Stomach (tissue), 9 donors: ENCODE data around the gene ANGPTL4. TPM values are rescaled to one million over a fixed set of nuclear protein-coding genes. Genes with fewer than 3 reads are reported as not detected.
A peak's percentile ranks its signal among the peaks of the same experiment; 100 is the strongest.

ENCODE experiments used
- DNase-seq, 2 donors: peaks; one replicate each; pipeline versions ENCODE4 v3.0.0 to v3.0.0-alpha.2; 2013 to 2019
- H3K27ac ChIP-seq, 5 donors: fragments of 200-600 bp in 4 of 5; sonication (generic) in 4 of 5; one replicate each; pipeline ENCODE4 v1.5.1; 2013 to 2019; ENCODE audit warnings: mild to moderate bottlenecking in 1 of 5, moderate library complexity in 1 of 5
- H3K27me3 ChIP-seq, 3 donors: fragments of 200-600 bp; sonication (generic); one replicate each; pipeline ENCODE4 v1.5.1; 2017 to 2019; ENCODE audit warnings: mixed run types in 1 of 3
- H3K36me3 ChIP-seq, 4 donors: fragments of 200-600 bp; sonication (generic); 1 replicate in 3 of 4; 2 replicates in 1 of 4; pipeline ENCODE4 v1.5.1; 2016 to 2019
- H3K4me1 ChIP-seq, 4 donors: fragments of 200-600 bp; sonication (generic); one replicate each; pipeline ENCODE4 v1.5.1; 2016 to 2019
- H3K4me3 ChIP-seq, 4 donors: fragments of 200-600 bp; sonication (generic) in 3 of 4; one replicate each; pipeline ENCODE4 v1.5.1; 2016 to 2019; ENCODE audit warnings: mild to moderate bottlenecking in 1 of 4
- H3K9me3 ChIP-seq, 4 donors: fragments of 200-600 bp; sonication (generic); one replicate each; pipeline ENCODE4 v1.5.1; 2016 to 2019
- EP300 ChIP-seq: sonication (generic); formaldehyde crosslinking; IDR thresholded peaks from one replicate; pipeline ENCODE4 v1.6.1; 2017; ENCODE audit warnings: antibody characterized with exemption
- POLR2A ChIP-seq, 4 donors: fragments of 450-650 bp; IDR thresholded peaks; one replicate each; pipeline ENCODE4 v1.6.1; 2016; ENCODE audit warnings: antibody characterized with exemption in 4 of 4, control low read depth in 2 of 4, mild to moderate bottlenecking in 1 of 4, moderate library complexity in 1 of 4
- POLR2AphosphoS5 ChIP-seq, 3 donors: sonication (generic); formaldehyde crosslinking; IDR thresholded peaks; one replicate each; pipeline ENCODE4 v1.6.1; 2016; ENCODE audit warnings: antibody characterized with exemption in 3 of 3
- WGBS, 5 donors: extraction: QIAGEN DNeasy Blood & Tissue Kit in 3 of 5; methylation state at CpG; one replicate each; pipeline versions ENCODE4 v1.1.5 to v1.1.7; 2013 to 2018; 5-methylcytosine and 5-hydroxymethylcytosine counted together
- intact Hi-C: fragments of 100-400 bp; cut with DNase I; formaldehyde crosslinking; loops from one replicate; pipeline ENCODE4 v1.15.1; 2023; ENCODE audit warnings: low total_unique reads
- polyA plus RNA-seq, 3 donors: library from polyadenylated mRNA; stranded (reverse); fragments of 200-250 nt; gene quantifications; one replicate each; pipeline ENCODE4 v1.2.3, GENCODE V29; 2013
- total RNA-seq, 5 donors: library from RNA; depleted of rRNA; stranded (reverse); fragments of >200 nt; gene quantifications; one replicate each; pipeline versions ENCODE4 v1.1.0 to v1.2.3, GENCODE V29; 2014 to 2016
- TF ChIP-seq, protein P1 (sequence below), 7 experiments: fragments of 450-650 bp in 4 of 7; fragments of 200-600 bp in 3 of 7; sonication (generic) in 3 of 7; IDR thresholded peaks; one replicate each; pipeline ENCODE4 v1.5.1; 2016 to 2019; ENCODE audit warnings: antibody characterized with exemption in 7 of 7, control low read depth in 2 of 7, mild to moderate bottlenecking in 1 of 7
- donor health status: healthy with polysubstance abuse.
- donor health status: Bipolar disorder and iron deficiency.
- donor health status: healthy.

ANGPTL4 gene
- total and polyA plus RNA-seq, 8 donors = 4.1 to 276 (median 21.4) TPM

DNA sequence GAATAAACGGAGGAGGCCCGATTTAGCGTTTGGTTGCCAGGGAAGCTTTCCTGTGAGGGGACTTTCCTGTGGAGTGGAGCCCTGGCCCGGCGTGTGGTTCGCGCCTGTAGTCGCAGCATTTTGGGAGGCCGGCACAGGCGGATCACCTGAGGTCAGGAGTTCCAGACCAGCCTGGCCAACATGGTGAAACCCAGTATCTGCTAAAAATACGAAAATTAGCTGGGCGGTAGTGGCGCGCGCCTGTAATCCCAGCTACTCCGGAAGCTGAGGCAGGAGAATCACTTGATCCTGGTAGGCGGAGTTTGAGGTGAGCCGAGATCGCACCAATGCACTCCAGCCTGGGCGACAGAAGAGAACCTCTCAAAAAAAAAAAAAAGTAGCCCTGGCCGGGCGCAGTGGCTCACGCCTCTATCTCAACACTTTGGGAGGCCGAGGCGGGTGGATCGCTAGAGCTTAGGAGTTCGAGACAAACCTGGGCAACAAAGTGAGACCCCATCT lies 27.8 kb upstream of the ANGPTL4 start:
- Histone ChIP-seq H3K4me3 (peak overlapping the region in 1 of 4 donors; percentile 41), H3K9me3 (no peaks in the 10 kb centered on the region), H3K4me1 (peaks cover 20 to 39% (median 32%) of the 10 kb centered on the region in 4 donors), H3K27me3 (peaks cover 24 to 90% (median 30%) of the 10 kb centered on the region in 3 donors), H3K36me3 (no peaks in the 10 kb centered on the region), H3K27ac (no peak overlapping the region)
- no peak for DNase-seq
- intact Hi-C loops = no loop called here
- WGBS, 5 donors = 26 to 39% (median 33%) methylated on average over 23 to 27 of the region's 27 CpGs
- no peak for TF ChIP-seq POLR2AphosphoS5 (IDR thresholded peaks at IDR 0.05)
- TF ChIP-seq, protein P1, sequence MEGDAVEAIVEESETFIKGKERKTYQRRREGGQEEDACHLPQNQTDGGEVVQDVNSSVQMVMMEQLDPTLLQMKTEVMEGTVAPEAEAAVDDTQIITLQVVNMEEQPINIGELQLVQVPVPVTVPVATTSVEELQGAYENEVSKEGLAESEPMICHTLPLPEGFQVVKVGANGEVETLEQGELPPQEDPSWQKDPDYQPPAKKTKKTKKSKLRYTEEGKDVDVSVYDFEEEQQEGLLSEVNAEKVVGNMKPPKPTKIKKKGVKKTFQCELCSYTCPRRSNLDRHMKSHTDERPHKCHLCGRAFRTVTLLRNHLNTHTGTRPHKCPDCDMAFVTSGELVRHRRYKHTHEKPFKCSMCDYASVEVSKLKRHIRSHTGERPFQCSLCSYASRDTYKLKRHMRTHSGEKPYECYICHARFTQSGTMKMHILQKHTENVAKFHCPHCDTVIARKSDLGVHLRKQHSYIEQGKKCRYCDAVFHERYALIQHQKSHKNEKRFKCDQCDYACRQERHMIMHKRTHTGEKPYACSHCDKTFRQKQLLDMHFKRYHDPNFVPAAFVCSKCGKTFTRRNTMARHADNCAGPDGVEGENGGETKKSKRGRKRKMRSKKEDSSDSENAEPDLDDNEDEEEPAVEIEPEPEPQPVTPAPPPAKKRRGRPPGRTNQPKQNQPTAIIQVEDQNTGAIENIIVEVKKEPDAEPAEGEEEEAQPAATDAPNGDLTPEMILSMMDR (IDR thresholded peaks at IDR 0.05) = no peak

DNA sequence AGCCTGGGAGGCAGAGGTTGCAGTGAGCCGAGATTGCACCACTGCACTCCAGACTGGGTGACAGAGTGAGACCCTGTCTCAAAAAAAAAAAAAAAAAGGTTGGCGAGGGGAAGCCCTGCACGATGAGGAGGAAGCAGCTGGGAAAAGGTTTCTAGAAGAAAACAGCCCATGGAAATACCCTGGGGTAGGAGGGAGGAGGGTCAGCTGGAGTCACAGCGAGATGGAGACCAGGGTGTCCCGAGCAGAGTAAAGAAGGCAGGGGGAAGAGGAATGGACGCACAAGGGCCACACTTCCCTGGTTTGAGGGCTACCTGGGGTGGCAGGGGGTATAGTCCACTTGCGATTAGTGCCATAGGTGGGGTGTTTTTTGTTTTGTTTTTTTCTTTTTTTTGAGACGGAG lies 27.3 kb upstream of the ANGPTL4 start:
- Histone ChIP-seq H3K27me3 (peaks cover 24 to 90% (median 30%) of the 10 kb centered on the region in 3 donors), H3K4me1 (peaks cover 20 to 39% (median 32%) of the 10 kb centered on the region in 4 donors), H3K4me3 (no peak overlapping the region), H3K27ac (no peak overlapping the region), H3K36me3 (no peaks in the 10 kb centered on the region), H3K9me3 (no peaks in the 10 kb centered on the region)
- 54 to 63% (median 59%) methylated on average over 8 of the region's 8 CpGs for WGBS, 5 donors
- TF ChIP-seq, protein P1 (IDR thresholded peaks at IDR 0.05) = no peak
- TF ChIP-seq POLR2AphosphoS5 (IDR thresholded peaks at IDR 0.05) (no peak), POLR2A (IDR thresholded peaks at IDR 0.05) (no peak), EP300 (no peak)
- DNase-seq = no peak
- intact Hi-C loops = no loop called here

DNA sequence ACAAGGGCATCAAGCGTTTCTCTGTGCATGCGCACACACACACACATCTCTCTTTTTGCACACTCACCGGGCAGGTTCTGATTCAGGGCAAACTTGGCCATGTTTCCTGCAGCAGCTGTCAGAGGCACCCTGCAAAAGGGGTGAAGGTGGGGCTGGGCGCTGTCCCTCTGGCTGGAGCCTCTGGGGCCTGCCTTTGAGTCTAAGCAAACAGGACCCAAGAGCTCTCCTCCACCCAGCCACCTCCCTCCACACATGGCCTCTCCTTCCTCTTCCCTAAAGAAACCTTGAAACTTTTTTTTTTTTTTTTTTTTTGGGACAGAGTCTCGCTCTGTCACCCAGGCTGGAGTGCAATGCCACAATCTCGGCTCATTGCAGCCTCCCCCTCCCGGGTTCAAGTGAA lies 26.2 kb upstream of the ANGPTL4 start:
- 55 to 91% (median 62%) methylated on average over 7 of the region's 7 CpGs for WGBS, 5 donors
- Histone ChIP-seq H3K36me3 (no peaks in the 10 kb centered on the region), H3K4me1 (peaks cover 27 to 41% (median 36%) of the 10 kb centered on the region in 4 donors), H3K27me3 (peaks cover 23 to 92% (median 37%) of the 10 kb centered on the region in 3 donors), H3K9me3 (no peaks in the 10 kb centered on the region), H3K27ac (no peak overlapping the region), H3K4me3 (no peak overlapping the region)
- TF ChIP-seq EP300 (no peak), POLR2A (IDR thresholded peaks at IDR 0.05) (no peak), POLR2AphosphoS5 (IDR thresholded peaks at IDR 0.05) (no peak)
- TF ChIP-seq, protein P1 (IDR thresholded peaks at IDR 0.05) = no peak
- DNase-seq = peak in 1 of 2 donors; percentile 22
- intact Hi-C loops = no loop called here

DNA sequence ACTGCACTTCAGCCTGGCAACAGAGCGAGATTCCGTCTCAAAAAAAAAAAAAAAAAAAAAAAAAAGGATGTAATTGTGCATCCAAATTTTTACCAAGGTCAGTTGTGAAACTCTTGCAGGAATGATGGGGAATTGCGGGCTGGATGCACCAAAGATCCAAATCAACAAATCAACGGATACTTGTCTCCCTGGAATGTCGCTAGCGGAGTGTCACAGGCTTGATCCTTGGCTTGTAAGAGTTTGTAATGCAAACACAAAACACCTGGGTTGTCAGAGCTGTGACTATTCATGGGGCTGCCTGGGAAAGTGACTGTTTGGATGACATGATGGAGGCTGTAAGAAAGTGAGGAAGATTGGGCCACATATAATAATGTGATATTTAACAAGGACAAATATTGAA lies 25.1 kb upstream of the ANGPTL4 start:
- Histone ChIP-seq H3K27ac (no peak overlapping the region), H3K4me3 (no peak overlapping the region), H3K9me3 (no peaks in the 10 kb centered on the region), H3K27me3 (peaks cover 12 to 92% (median 34%) of the 10 kb centered on the region in 3 donors), H3K36me3 (no peaks in the 10 kb centered on the region), H3K4me1 (peaks cover 20 to 41% (median 36%) of the 10 kb centered on the region in 4 donors)
- TF ChIP-seq POLR2A (IDR thresholded peaks at IDR 0.05) = no peak
- no peak for TF ChIP-seq EP300
- TF ChIP-seq POLR2AphosphoS5 (IDR thresholded peaks at IDR 0.05) = no peak
- TF ChIP-seq, protein P1 (IDR thresholded peaks at IDR 0.05) = no peak
- WGBS, 5 donors = 50 to 69% (median 63%) methylated on average over 6 of the region's 6 CpGs
- no peak for DNase-seq
- intact Hi-C loops = no loop called here
